Skeletal muscle satellite cell (primary cell): ENCODE measurements around the gene CTCF.

Experiments used
- H3K27me3 ChIP-seq: 2 replicates; pipeline ENCODE4 v1.7.0; 2013; ENCODE audit warnings: low read length; ENCODE audit not compliant: control insufficient read depth, insufficient read depth
- H3K36me3 ChIP-seq: 2 replicates; pipeline ENCODE4 v1.7.0; 2013; ENCODE audit warnings: mild to moderate bottlenecking, control low read depth, low read length; ENCODE audit not compliant: insufficient read depth
- H3K4me1 ChIP-seq: 2 replicates; pipeline ENCODE4 v1.7.0; 2013; ENCODE audit warnings: low read length; ENCODE audit not compliant: control insufficient read depth, insufficient read depth
- H3K4me2 ChIP-seq: 2 replicates; pipeline ENCODE4 v1.7.0; 2013; ENCODE audit warnings: mild to moderate bottlenecking, low read length
- H3K4me3 ChIP-seq: 2 replicates; pipeline ENCODE4 v1.7.0; 2013; ENCODE audit warnings: low read length
- H3K9ac ChIP-seq: 2 replicates; pipeline ENCODE4 v1.7.0; 2013; ENCODE audit warnings: mild to moderate bottlenecking, low read depth, low read length, moderate library complexity
- H3K9me3 ChIP-seq: replicated peaks from 2 replicates; pipeline ENCODE4 v1.7.0; 2013; ENCODE audit warnings: mild to moderate bottlenecking, control low read depth, low read length

Gene CTCF

DNA sequence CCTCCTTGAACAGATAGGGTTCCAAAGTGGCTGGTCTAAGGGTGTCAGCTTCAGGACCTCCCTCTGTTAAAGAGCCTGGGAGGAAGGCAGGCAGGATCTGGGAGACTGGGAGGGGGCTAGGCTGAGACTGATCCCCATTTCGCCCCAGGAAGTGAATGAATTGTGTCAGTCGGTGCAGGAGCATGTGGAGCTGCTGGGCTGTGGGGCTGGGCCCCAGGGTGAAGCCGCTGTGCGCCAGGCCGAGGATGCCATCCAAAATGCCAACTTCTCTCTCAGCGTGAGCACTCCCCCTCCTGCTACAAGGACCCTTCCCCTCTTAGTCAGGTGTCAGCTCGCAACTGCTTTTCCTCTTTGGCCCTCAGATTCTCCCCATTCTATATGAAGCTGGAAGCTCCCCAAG lies 88.7 kb downstream of the CTCF start:
- no peak overlapping the region for H3K4me2 ChIP-seq
- no peaks in the 10 kb centered on the region for H3K36me3 ChIP-seq
- no peak overlapping the region for H3K9ac ChIP-seq
- no peaks in the 10 kb centered on the region for H3K9me3 ChIP-seq
- peaks cover 17% of the 10 kb centered on the region for H3K4me1 ChIP-seq
- H3K27me3 ChIP-seq = peaks cover 73% of the 10 kb centered on the region
- H3K4me3 ChIP-seq = no peak overlapping the region

DNA sequence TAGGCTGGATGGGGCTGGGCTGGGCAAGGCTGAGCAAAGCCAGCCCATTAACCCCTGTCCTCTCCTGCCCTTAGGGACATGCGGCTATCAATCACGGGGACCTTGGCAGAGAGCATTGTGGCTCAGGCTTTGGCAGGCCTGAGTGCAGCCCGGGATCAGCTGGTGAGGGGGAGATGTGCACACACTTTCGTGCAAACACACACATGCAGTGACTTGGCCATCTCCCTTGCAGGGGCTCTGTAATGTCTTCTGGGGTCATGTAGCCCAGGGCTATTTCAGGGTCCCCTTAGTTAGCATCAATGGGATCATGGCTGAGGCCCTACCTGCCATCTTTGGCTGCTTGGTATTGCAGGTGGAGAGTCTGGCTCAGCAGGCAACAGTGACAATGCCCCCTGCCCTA lies 89.5 kb downstream of the CTCF start:
- Histone ChIP-seq H3K4me3 (no peak overlapping the region), H3K9me3 (no peaks in the 10 kb centered on the region), H3K9ac (no peak overlapping the region), H3K36me3 (peaks cover under 1% of the 10 kb centered on the region), H3K4me1 (peaks cover 17% of the 10 kb centered on the region), H3K27me3 (peaks cover 66% of the 10 kb centered on the region), H3K4me2 (no peak overlapping the region)

DNA sequence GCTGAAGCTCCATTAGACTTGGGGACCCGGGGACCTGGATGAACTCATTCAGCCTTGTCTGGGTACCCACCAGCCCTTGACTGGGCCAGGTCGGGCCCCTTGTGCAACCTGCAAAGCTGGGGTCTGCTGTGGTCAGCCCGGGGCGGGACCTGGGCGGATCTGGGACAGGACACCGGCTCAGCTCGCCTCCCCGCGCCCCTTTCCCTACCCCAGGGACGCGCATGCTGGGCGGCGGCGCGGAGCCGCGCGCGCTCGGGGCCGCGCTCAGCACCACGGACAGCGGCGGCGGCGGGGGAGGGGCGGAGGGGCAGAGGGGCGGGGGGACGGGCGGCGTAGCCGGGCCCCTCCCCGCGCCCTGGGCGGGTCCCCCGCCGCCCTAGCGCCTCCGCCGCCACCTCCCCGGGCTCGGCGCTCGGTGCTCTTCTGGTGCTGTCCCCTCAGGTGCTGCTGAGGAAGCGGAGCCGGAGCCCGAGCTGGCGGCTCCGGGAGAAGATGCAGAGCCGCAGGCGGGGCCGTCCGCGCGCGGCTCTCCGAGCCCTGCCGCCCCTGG lies 90.3 kb downstream of the CTCF start:
- peaks cover 59% of the 10 kb centered on the region for H3K27me3 ChIP-seq
- no peaks in the 10 kb centered on the region for H3K9me3 ChIP-seq
- no peak overlapping the region for H3K9ac ChIP-seq
- H3K4me3 ChIP-seq = peak overlapping the region; percentile 69
- peaks cover 17% of the 10 kb centered on the region for H3K4me1 ChIP-seq
- H3K36me3 ChIP-seq = peaks cover 8% of the 10 kb centered on the region
- peak overlapping the region; percentile 99 for H3K4me2 ChIP-seq

DNA sequence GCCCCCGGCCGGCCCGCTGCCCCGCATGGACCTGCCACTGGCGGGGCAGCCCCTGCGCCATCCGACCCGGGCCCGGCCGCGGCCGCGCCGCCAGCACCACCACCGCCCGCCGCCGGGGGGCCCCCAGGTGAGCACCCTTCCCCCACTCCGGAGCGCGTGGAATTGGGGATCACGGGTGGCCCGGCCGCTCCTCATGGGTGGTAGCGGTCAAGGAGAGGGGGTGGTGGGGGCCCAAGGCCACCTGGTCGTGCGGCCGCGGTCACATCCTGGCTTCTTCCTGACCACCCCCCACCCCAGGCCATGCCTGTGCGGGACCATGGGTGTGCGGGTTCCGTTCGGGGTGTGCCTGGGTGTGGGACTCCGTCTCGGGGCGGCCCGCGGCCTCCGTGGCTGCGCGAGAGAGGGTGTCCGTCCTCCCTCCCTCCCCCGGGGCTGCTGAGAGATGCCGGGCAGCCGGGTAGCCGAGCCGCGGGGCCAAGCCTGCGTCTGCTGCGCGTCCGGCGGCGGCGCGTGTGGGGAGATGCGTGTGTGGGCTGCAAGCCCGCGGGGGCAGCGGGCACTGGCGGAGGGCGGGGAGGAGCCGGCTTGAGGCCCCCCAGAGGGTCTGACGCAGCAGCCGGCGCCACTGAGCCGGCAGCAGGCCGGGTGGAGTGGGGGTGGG lies 90.9 kb downstream of the CTCF start:
- Histone ChIP-seq H3K4me3 (peak overlapping the region; percentile 69), H3K27me3 (peaks cover 53% of the 10 kb centered on the region), H3K9ac (no peak overlapping the region), H3K4me2 (peak overlapping the region; percentile 99), H3K9me3 (no peaks in the 10 kb centered on the region), H3K36me3 (peaks cover 10% of the 10 kb centered on the region), H3K4me1 (peaks cover 17% of the 10 kb centered on the region)

DNA sequence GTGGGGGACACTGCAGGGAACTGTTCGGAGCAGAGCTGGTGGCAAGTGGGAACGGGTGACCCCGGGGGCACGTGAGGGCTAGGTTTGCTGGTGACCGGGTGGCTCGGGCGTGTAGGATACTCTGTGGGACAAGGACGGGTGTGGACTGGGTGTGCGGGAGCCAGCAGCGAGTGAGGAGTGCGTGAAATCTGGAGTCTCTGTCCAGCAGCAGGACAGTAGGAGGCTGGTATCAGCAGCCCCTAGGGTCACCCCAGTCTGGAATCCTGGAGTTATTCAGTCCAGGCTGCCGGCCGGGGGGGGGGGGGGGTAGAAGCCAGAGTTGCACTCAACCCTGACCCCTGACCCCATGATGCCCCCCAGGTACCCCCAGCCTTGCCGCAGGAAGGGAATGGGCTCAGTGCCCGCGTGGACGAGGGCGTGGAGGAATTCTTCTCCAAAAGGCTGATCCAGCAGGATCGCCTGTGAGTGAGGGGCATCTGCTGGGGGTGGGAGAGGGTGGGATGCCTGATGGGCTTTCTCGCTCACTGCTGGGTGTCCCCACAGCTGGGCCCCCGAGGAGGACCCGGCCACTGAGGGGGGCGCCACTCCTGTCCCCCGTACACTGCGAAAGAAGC lies 91.6 kb downstream of the CTCF start:
- Histone ChIP-seq H3K36me3 (peaks cover 10% of the 10 kb centered on the region), H3K4me1 (peaks cover 19% of the 10 kb centered on the region), H3K27me3 (peaks cover 47% of the 10 kb centered on the region)

DNA sequence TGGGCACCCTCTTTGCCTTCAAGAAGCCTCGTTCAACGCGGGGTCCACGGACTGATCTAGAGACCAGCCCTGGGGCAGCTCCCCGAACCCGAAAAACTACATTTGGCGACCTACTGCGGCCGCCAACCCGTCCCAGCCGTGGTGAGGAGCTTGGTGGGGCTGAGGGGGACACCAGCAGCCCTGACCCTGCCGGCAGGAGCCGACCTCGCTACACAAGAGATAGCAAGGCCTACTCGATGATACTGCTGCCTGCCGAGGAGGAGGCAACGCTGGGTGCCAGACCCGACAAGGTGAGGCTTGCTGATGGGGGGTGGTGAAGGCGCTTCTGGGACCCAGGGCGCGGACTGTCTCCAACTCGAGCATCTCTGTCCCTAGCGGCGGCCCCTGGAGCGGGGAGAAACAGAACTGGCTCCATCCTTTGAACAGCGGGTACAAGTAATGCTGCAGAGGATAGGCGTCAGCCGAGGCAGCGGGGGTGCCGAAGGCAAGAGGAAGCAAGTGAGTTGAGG lies 92.1 kb downstream of the CTCF start:
- Histone ChIP-seq H3K9ac (no peak overlapping the region), H3K36me3 (peaks cover 10% of the 10 kb centered on the region), H3K9me3 (no peaks in the 10 kb centered on the region), H3K27me3 (peaks cover 41% of the 10 kb centered on the region), H3K4me3 (no peak overlapping the region), H3K4me1 (peaks cover 21% of the 10 kb centered on the region), H3K4me2 (no peak overlapping the region)

More for the DNA sequence above, 91.6 kb downstream of the CTCF start:
- Histone ChIP-seq H3K4me2 (peak overlapping the region; percentile 99), H3K4me3 (peak overlapping the region; percentile 69), H3K9ac (no peak overlapping the region), H3K9me3 (no peaks in the 10 kb centered on the region)

DNA sequence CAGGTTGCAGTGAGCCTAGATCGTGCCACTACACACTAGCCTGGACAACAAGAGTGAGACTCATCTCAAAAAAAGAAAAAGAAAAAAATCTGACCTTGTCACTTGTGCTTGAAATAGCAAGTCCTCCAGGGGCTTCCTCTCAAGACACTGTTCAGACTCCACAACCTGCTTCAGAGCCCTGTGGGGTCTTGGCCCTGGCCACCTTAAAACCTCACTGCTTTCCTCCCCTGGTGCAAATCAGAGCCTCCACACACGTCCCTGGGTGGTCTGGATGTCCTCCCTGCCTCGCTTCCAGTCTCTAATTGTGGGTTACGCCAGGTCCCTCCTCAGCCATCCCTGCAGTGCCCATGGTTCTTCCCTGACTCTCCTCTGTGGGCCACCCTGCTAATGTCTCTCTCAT lies 93.0 kb downstream of the CTCF start:
- H3K9ac ChIP-seq = no peak overlapping the region
- peaks cover 19% of the 10 kb centered on the region for H3K4me1 ChIP-seq
- H3K9me3 ChIP-seq = no peaks in the 10 kb centered on the region
- H3K27me3 ChIP-seq = peaks cover 32% of the 10 kb centered on the region
- peaks cover 10% of the 10 kb centered on the region for H3K36me3 ChIP-seq
- no peak overlapping the region for H3K4me2 ChIP-seq
- no peak overlapping the region for H3K4me3 ChIP-seq

DNA sequence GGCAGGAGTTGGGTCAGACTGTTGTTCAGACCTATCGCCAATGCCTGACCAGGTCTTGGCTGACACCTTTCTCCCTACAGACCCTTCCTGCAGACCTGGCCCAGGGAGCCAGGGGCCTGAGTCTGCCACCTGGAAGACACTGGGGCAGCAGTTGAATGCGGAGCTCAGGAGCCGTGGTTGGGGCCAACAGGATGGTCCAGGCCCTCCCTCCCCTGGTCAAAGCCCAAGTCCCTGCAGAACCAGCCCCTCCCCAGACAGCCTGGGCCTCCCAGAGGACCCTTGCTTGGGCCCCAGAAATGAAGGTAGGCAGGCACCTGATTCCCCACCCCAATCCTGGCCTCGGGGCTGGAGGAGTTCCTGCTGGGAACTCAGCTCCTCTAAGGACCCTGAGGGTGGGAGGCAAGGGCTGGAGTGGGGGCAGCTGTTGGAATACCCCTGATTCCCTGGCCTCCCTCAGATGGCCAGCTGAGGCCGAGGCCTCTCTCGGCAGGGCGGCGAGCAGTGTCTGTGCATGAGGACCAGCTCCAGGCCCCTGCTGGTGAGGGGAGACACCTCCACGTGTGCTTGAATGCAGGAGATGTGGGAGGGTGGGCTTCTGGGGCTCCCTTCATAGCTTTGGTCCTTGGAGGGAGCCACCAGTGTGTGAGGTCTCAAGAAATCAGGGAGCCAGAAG lies 94.2 kb downstream of the CTCF start:
- Histone ChIP-seq H3K9ac (no peak overlapping the region), H3K9me3 (no peaks in the 10 kb centered on the region), H3K4me3 (no peak overlapping the region), H3K4me1 (peaks cover 19% of the 10 kb centered on the region), H3K4me2 (no peak overlapping the region), H3K27me3 (peaks cover 21% of the 10 kb centered on the region), H3K36me3 (peaks cover 10% of the 10 kb centered on the region)

DNA sequence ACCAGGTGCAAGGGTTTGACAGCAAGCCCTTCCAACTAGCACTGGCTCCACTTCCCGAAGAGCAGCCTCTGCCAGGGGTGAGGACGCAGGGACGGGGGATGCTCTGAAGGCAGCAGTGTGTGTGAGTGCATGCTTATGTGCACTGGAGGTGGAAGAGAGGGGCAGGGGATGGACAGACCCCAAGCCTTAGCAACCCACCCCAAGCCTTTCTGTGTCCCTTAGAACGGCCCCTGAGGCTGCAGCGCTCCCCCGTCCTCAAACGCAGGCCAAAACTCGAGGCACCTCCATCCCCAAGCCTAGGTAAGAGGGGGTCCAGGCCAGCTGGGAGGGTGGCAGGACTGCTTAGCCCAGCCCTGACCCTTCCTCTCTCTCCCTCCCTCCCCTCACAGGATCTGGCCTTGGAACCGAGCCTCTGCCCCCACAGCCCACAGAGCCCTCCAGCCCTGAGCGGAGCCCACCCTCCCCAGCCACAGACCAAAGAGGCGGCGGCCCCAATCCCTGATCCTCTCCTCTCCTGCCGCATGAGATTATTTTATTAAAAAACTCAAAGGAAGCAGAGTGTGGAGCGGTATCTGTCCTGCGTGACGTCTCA lies 94.8 kb downstream of the CTCF start:
- H3K27me3 ChIP-seq = peaks cover 14% of the 10 kb centered on the region
- H3K4me1 ChIP-seq = peaks cover 19% of the 10 kb centered on the region
- H3K4me2 ChIP-seq = no peak overlapping the region
- H3K36me3 ChIP-seq = peaks cover 10% of the 10 kb centered on the region
- H3K9ac ChIP-seq = no peak overlapping the region
- no peak overlapping the region for H3K4me3 ChIP-seq
- H3K9me3 ChIP-seq = no peaks in the 10 kb centered on the region

DNA sequence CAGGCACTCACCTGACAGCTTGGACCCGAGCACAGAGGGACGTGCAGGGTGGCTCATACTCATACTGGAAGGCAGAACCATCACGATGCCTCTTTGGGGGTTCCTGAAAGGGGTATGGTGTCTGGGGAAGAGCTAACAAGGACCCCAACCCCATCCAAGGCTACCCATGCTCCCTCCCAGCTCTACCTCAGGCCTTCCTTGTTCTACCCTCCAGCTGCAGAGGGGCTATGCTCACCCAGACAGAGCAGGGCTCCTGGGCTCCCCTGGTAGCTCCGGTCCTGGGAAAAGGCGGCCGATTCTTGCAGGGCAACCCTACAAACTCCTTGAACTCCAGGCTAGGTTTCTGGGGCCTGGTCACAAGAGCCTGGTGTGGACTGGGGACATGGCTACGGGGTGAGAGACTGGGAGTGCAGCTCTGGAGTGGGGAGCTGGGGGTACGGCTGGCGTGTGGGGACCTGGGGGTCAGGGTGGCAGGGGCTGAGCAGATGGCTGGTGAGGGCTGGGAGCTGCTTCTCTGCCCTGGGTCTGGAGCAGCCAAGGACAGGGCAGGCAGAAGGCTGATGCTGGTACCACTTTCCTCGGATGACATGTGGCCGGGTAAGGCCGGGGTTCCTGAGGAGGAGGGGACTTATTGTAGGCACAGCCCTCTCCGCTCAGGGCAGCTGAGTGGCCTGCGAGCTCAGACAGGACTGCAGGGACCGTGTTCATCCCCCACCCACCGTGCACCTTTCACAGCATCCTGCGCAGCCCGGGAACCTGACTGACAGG lies 95.6 kb downstream of the CTCF start:
- Histone ChIP-seq H3K9ac (no peak overlapping the region), H3K4me3 (no peak overlapping the region), H3K4me2 (no peak overlapping the region), H3K27me3 (peaks cover 10% of the 10 kb centered on the region), H3K9me3 (no peaks in the 10 kb centered on the region), H3K4me1 (peaks cover 17% of the 10 kb centered on the region), H3K36me3 (peaks cover 10% of the 10 kb centered on the region)
